ENCODE results near the gene DENND6B.

- TF ChIP-seq ZFP3 (CRISPR knock-in tag; IDR thresholded peaks at IDR 0.05), result no peak
- no peak for TF ChIP-seq PATZ1 (CRISPR knock-in tag; IDR thresholded peaks at IDR 0.05; ENCODE audit: borderline replicate concordance)
- no peak for TF ChIP-seq OSR1 (CRISPR knock-in tag; IDR thresholded peaks at IDR 0.05)
- TF ChIP-seq ZFP30 (CRISPR knock-in tag; IDR thresholded peaks at IDR 0.05), result no peak
- TF ChIP-seq ARNTL (CRISPR knock-in tag; IDR thresholded peaks at IDR 0.05; ENCODE audit: borderline replicate concordance, low read depth), result no peak
- no peak for TF ChIP-seq CSDC2 (CRISPR knock-in tag; IDR thresholded peaks at IDR 0.05)
- TF ChIP-seq RARB (CRISPR knock-in tag; IDR thresholded peaks at IDR 0.05), result no peak
- TF ChIP-seq ZNF70 (CRISPR knock-in tag; IDR thresholded peaks at IDR 0.05), result no peak
Observed at GRCh38 chr22:50276143-50276542, 50.7 kb downstream of the DENND6B start.
